Hematopoietic multipotent progenitor cell treated with erythropoietin and hydrocortisone succinate and interleukin-3 and kit ligand, for 4 days (in vitro differentiated cells): Measurements from ENCODE around the gene PLCL1.

Experiments used
- DNase-seq: peaks from one replicate; pipeline ENCODE4 v3.0.0-alpha.2; 2015

PLCL1 gene

GRCh38 chr2:197804049-197804757 is at the start of gene PLCL1:
Gene PLCL1, plus strand, starts transcription at chr2:197804593.
- DNase-seq: peak; percentile 94

GRCh38 chr2:197759013-197759412 is 45.4 kb upstream of the PLCL1 start:
- no peak for DNase-seq

GRCh38 chr2:197759625-197760292 is 44.6 kb upstream of the PLCL1 start:
- DNase-seq: no peak

- no peak for DNase-seq
Observed at GRCh38 chr2:197760293-197760657, 44.1 kb upstream of the PLCL1 start.

GRCh38 chr2:197777823-197778407 is 26.5 kb upstream of the PLCL1 start:
- peak; percentile 67 for DNase-seq

- no peak for DNase-seq
Observed at GRCh38 chr2:197779261-197779660, 25.1 kb upstream of the PLCL1 start.

GRCh38 chr2:197782126-197782525 is 22.3 kb upstream of the PLCL1 start:
- DNase-seq: peak; percentile 84

GRCh38 chr2:197784956-197785941 is 19.1 kb upstream of the PLCL1 start, which contains the start of gene BOLL:
Gene BOLL, minus strand, starts transcription at chr2:197785319. Its CDS starts 3,469 bp downstream, at chr2:197781850.
- DNase-seq: no peak

- DNase-seq: peak; percentile 74
Observed at GRCh38 chr2:197786010-197786877, 18.1 kb upstream of the PLCL1 start.

GRCh38 chr2:197793456-197793855 is 10.9 kb upstream of the PLCL1 start:
- no peak for DNase-seq

GRCh38 chr2:197795277-197795676 is 9.1 kb upstream of the PLCL1 start:
- DNase-seq: no peak

GRCh38 chr2:197798187-197798586 is 6.2 kb upstream of the PLCL1 start:
- no peak for DNase-seq

- no peak for DNase-seq
Observed at GRCh38 chr2:197799068-197799467, 5.3 kb upstream of the PLCL1 start.

GRCh38 chr2:197800091-197800490 is 4.3 kb upstream of the PLCL1 start:
- no peak for DNase-seq

GRCh38 chr2:197801033-197801432 is 3.4 kb upstream of the PLCL1 start:
- no peak for DNase-seq

GRCh38 chr2:197803033-197803444 is 1.4 kb upstream of the PLCL1 start:
- DNase-seq: peak; percentile 82

- DNase-seq: no peak
Observed at GRCh38 chr2:197804758-197805714, 643 bp downstream of the PLCL1 start.

- DNase-seq: peak; percentile 25
Observed at GRCh38 chr2:197805715-197806633, 1.6 kb downstream of the PLCL1 start.

- DNase-seq: no peak
Observed at GRCh38 chr2:197809064-197809463, 4.7 kb downstream of the PLCL1 start.
